ENCODE measurements around the gene INHBA.

Gene INHBA

DNA sequence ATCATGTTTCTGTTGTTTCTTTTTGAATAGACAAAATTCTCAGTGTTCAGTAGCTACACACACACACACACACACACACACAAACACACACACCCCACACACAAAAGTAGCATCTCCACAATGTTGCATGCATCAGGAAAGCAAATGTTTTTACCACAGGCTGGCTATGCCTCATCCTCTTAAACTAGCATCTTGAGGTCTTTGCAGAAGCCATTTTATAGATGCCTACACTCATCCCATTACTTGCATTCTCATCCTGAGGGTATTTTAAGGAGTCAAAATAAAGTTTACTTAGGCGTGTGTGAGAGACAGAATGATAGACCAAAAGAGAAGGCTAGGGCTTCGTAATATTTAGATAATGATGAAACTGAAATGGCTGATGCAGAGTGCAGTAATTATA, 7.9 kb upstream of the INHBA start:
- no peak for DNase-seq

DNA sequence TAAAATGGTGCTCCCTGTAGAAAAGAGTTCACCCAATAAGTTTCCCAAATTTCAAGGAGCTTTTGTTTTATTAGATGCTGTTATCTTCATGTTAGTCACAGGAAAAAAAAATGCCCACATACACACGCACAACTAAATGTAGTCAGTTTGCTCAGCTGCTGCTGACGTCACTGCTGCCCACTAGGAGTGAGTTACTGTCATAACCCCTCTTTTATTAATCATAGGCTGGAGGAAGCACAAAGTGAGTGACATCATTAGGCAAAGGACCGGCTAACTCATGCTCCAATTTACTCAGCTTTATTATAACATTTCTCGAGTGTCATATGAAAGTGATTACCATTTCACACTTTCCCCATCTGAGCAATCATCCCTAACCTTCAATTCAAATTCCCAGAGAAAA, 6.7 kb upstream of the INHBA start:
- DNase-seq = no peak

DNA sequence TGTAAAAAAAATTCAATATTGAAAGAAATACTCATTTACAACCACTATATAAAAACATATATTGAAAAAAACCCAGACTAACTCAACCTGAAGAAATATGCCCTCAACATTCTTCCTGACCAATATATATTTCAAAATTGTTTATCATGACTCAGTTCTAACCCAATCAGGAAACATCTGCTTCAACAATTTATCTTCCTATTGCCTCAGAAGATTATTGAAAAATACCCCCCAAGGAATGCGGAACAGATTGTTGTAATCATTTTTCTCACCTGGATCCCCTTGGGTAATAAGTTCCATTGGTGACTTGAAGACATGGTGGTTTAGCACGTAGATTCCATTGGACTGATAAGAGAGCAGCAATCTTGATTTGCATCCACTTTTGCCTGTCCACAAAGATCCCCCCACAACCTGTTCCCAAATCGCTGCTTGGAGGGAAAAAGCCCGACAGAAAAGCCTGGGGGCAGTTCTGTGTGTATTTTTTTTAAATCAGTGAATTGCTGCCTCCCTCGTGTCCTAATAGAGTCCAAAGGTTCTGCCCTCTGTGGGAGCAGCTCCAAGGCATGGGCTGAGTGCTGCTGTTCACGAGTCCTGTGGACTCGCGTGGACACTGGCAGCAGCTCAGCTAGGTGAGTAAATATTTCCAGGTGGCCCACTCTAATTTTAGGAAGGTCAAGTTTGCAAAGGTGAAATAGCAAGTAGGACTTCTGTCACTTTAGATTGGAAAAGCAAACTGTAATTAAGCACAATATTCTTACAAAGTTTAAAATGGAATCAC, 5.9 kb upstream of the INHBA start:
- DNase-seq = no peak

DNA sequence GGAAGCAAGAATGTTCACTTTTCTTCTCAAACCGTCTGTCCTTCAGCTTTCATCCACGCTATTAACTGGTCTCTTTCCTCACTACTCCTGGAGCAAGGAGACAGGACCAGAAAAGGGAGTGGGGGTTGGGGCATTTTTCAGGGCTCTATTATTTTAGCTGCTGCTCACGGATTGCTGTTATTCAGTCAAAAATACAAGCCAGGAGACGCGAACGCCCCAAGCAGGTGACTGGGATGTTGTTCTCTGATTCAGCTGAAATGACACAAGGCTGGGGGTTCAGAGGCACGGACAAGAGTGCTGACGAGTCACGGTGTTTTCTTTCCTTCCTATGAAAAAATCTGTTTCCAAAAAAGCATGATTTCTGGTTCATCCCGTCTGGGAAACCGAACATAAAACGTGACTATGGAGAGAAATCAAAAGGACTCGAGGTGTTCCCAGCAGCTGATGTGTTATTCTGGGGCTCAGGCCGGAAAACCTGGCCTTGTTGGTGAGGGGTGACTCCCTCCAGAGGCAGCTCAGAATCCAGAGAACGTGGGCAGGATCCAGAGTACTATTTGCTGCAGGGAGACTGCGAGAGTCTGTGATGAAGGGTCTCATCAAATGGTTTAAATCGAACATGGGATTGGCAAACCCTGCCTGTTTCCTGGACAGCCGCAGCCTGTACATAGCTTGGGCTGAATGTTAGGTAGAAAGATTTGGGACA, 3.5 kb upstream of the INHBA start:
- DNase-seq = no peak

DNA sequence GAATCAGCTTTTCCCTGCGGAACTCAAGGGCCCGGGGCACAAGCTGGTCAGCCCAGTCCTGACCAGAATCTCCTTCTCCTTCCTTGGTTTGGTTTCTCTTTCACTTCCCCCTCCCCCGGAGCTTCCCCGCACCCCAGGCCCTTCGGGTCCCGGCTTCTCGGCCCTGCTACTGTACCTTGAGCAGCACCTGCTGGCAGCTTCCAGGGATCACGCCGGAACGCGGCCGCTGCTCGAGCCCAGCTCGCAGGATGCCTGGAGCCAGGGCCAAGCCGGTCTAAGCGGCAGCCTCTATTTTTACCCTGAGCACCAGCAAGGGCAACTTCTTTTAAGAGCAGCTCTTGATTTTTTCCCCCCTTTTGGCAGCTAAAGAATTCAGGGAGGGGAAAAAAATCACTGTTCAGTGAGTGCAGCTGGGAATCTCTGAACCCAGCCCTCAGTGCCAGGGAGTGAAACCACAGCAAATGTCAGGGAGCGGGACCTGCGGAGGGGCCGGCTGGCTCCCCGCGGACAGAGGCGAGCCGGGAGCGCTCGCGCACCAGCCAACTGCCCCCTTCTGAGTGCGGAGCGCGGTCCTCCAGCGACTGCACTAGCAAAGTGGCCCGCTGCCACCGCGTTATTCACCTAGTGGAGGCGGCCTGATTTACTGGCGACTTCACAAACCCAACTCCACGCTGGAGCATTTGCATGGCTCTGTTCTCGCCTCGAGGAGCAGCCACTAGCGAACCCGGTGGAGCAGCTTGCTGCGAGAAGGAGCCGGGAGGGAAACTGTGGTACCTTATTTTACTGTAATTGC, 2.4 kb upstream of the INHBA start:
- peak; percentile 92 for DNase-seq

DNA sequence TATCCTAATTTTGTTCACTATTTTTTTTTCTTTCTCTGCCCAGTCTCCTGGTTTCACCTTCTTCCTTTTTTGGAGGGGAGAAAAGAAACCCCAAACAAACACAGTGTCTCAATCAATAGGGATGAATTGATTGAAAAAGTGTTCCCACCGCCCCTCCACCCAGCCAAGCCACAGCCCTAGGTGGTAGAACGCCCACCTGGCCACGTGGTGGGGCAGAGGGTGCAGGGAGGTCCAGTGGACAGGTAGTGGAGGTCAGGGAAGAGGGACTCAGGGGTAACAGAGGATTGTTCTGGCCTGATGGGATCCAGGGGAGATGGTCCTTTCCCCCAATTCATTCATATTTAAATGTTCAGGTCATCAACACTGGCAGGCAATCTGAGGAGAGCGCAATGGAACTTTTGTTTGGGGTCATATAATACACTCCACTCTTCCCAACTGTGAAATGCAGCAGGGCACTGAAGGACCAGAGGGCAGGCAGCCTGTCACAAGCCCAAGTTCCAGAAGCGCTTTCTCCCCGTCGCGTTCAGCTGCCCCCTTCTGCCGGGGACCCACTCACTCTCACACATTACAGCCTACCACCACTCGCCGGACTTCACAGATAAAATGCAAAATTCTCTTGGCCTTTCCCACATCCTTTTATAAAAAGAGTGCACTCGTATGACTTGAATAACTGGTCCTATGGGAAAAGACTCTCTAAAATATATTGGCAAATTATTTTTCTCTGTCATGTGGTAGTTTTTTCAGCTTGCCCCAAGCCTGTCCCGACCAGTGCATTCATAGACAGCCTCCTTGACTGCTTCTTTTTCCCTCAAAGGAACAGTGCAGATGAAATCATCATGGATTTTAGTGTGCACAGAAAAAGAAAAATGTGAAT, 1.6 kb downstream of the INHBA start:
- DNase-seq = no peak

DNA sequence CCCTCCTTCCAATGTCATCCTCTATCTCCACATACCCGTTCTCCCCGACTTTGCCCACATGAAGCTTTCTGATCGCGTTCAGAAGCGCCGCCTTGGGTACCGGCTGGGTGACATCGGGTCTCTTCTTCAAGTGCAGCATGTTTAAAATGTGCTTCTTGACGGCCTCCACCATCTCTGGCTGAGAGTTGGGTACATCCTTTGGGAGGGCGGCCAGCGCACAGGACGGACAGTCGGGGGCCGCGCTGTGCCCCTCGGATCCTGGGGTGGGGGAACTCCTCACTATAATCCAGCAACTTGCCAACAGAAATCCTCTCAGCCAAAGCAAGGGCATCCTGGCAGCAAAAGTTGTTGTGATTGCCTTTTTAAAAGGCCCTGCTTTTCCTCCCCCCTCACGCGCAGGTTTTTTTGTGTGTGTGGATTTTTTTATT, 2.8 kb downstream of the INHBA start:
- no peak for DNase-seq

DNA sequence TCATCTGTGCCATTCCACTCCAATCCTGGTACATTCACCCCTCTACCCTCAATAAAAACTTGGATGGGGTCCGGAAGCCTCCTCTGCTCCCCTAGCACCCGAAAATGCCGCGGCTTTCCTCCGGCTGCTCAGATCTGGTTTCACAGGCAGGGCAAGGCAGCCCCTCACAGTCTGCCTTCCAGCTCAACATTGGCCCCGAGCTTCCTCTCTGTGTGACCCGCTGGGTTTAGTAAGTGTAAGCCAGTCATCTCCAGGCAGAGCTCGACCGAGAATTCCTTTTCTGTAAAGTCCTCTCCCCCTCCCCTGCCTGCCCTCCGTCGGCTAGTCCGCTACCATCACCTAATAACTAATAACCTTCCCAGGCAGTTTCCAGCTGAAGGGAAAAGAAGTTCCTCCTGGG, 3.4 kb downstream of the INHBA start:
- DNase-seq = no peak

DNA sequence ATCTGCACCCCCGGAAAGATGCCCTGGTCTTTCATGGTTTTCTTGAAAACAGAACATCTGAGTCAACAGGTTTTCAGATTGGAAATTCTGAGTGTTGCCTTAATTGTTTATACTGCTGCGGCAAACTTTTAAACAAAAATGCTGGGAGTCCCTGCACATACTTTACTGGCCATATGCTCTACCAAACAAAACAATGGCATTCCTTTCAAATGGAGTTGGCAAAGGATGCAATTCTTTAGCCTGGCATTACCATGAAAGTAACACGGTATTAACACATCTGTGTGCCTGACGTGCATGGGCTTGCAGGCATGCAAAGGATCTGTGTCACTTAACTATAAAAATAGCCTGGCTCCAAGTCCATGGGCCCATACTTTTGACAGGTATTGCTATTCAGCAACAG, 4.2 kb downstream of the INHBA start:
- no peak for DNase-seq

DNA sequence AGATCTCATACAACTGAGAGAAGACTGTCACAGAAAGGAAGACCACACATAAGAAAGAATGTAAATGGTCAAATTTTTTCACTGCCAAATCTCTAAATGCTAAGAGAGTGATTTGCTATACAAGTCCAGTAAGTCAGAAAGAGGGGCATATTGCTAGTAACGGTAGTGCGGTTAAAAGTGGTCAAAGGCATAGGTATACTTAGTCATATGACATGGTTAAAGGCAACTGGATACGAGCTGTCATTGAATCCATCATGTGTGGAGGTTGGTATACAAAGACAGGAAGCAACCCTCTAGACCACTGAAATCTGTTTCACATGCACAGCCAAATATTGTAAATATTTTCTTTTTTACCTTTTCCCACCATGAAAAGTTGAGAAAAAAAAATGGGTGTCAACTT, 4.8 kb downstream of the INHBA start:
- no peak for DNase-seq

DNA sequence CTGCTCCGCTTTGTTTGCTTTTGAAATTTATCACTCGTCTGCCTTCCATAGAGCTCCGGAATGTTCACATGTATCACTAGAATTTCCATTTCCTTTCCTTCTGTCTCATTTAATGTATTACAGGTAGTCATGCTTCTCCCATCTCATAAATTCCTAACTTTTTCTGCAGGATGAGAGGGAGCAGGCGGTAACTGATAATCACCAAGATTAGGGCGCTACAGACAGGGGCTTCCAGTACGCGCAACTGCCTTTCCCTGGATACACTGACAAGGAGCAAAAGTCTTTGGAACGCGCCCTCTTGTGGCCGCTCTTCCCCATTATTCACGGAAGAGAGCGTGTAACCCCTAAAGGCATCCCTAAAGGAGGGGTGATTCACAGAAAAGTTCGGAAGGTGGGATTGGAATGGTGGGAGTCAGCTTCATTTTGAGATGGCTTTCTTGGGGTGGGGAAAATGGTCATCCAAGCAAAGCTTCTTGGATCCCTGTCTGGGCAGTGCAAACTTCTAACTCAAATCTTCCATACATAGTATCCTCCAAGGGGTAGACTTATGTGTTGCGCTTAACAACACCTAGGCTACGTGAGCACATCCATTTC, 6.5 kb downstream of the INHBA start:
- peak; percentile 61 for DNase-seq

DNA sequence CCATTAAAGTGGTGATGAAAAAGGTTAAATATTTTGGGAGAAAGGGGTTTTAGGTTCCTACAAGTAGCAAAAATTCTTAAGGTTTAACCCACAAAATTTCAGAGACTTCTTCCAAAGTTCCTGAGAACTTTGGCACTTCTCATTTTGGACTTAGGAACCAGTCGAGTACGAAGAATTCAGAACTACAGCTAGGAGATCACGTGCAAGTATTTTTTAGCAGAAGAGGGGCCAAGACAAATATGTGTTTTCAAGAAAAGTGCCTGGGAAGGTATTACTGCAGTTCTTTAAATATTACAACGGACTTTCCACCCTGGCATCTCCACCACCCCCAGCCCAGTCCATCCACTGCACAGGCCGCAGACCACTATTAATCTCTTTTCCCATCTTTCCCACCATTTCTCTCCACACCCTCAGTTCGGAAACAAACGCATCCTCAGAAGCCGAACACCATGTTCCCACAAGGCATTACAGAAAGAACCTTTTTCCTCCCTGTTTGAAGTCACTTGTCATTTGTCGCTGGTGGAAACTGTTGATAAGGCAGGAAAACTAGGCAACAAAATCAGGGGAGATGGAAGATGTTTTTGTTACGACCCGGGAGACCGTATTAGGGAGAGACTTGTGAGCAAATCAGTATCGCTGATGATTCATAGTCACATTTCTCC, 7.1 kb downstream of the INHBA start:
- DNase-seq = no peak

DNA sequence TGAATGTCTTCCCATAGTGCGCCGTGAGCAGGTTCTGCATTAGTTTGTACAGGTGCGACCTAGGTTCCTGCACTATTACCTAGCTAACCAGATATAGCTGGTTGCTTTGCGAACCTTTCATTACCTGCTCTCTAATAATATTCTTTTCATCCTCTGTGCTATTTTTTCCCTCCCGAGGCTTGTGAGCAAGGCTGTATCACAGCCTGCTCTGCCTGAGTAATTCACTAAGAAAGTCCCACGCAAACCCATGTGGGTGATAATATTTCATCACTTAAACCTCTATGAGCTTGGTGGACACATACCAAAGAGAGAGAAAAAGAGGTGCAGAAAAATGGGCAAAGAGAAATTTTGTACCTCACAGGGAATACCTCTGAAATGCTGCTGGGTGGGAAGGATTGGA, 8.4 kb downstream of the INHBA start:
- DNase-seq = no peak

DNA sequence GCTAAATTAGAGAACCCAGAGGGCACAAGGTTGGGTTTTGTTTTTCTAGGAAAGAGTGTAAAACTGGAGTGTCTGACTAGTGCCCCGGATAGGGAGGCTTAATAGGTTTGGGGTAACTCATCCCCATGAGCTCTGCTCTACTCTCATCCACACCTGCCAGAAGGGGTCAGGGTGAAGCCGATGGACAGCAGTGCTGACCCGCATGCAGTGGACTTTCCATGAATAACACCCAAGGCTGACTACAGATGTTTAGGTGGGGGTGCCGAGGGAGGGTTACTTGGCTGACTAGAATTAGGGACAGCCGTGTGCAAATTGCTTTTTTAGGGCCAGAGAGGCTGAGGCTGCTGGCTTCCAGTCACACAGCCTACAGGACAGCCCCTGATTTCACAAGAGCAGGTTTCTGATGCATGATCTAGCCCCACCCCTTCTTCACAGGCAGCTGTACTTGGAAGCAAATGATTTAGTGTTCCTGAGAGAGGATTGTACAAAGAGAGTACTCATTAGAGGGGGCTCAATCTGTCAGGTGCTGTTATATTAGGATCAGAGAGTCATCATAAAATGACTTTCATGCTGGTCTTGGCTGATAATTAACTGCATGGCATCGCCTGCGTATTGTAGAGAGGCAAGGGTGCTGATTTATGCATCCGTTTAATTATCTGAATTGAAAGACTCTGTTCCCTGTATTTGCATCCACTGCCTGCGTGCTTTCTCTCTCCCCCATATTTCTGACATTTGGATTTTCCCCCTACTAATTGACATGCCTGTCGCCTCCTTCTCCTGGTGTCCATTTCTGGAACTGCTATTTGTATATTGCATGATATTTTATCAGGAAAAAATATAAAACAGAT, 9.5 kb downstream of the INHBA start:
- no peak for DNase-seq

DNA sequence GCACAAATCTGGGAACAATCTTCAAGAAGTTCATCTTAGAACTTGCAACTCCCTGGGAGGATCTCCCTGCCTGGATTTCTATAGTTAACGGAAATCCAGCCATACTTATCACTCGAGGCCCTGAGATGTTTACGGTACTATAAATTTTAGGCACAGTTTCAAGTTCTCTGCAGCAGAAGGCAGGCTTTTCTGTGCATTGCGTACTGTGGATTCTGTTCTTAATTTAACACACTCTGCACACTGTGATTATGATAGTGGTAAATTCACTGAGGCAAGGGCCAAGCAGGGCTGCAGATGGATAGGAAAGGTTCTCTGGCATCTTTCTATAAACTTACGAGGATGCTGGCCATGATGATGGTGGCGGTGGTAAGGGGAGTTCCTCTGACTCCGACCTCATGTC, 10.6 kb downstream of the INHBA start:
- DNase-seq = no peak

DNA sequence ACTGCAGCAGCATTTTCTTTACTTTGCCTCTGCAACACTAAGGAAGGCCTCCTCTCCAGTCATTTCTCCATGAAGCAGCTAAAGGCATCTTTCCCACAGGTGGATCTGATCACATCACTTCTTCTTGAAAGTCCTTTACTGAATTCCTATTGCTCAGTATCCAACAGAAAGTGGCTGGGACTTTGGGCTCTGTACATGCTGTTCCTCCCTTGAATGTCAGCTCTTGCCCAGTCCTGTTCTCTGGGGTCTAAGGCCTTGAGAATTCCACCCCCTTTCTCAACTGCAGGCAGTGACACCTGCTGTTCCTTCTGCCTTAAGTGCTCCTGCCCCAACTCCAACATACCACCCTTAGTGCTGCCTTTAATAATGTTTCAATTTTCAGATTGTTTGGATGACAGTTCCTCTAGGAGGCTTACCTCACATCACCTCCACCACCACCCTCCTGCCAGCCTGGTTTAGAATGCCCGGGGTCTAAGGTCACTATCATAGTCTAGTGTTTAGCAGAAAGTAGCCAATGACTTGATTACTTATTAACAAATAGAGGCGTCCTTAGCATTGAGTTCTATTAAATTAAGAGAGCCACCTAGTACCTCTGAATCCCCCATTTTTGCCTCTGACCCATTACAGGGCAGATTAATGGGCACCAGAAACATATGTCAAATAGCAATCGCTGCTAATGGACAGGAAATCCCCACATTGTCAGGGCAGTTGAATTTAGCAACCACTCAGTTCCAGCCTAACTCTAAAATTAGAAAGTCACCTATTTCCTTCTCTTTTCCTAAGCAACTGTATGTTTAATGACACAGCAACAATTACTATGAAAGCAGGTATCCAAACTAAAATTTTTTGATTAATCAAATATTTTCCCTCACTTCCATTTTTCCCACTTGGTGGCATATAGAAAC, 11.4 kb downstream of the INHBA start:
- DNase-seq = no peak

DNA sequence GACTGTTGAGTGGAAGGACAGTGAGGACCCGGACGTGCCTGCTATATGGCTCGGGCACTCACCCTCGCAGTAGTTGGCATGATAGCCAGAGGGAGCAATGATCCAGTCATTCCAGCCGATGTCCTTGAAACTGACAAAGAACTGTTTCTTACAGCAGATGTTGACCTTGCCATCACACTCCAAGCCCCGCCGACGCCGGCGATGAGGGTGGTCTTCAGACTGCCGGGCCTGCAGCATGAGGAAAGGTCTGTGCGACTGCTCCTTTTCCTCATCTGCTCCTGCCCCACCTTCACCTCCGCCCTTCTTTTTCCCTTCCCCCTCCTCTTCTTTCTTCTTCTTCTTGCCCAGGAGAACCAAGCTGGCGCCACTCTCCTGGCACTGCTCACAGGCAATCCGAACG, 13.1 kb downstream of the INHBA start:
- DNase-seq = no peak

DNA sequence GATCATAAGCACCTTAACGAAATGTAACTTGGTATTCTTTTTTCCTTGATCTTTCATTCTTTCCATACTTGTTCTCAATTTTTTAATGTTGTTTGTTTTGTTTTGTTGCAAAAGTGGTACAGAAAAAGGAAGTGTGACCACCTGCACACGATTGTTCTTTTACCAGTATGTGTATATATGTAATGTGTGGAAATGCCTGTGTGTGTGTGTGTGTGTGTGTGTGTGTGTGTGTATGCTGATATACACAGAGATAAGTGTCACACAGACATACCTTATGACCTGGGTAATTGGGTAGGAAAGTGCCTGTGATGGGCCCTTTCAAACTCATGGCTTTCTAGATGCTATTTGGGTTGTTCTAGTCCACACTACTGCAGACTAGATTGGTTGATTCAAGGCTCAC, 14.0 kb downstream of the INHBA start:
- no peak for DNase-seq

DNA sequence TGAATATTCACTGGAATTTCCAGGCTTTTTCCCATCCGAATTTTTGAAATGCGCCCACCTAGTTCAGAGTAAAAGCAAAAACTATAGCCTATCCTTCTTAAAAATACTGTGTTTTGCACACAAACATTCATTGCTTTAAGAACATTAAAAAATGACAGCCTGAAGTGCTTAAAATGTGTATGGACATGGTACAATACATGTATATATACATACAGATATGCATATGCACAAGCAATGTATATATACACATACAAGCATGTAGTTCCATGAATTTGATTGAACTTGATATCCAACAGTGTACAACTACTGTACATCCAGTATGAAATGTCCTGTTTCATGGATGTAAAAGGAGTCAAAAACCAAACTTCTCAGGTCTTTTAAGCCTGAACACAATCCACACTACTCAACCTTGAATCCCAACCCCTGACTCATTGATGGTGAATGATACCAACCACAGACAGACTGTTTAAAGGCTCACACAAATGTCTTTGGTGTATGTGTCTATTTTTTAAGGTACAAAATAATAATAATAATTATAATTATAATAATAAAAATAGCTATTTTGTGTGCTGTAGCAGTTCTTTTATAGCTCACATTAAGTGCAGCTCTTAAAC, 14.8 kb downstream of the INHBA start:
- DNase-seq = no peak
